Peyer's patch (tissue), 4 donors: ENCODE data around the gene RETREG2. TPM values are rescaled to one million over a fixed set of nuclear protein-coding genes. Genes with fewer than 3 reads are reported as not detected.
A peak's percentile ranks its signal among the peaks of the same experiment; 100 is the strongest.

Experiments used
- DNase-seq, 3 donors: peaks; one replicate each; pipeline ENCODE4 v3.0.0-alpha.2; 2017 to 2019
- H3K27ac ChIP-seq, 4 donors: fragments of 200-600 bp; sonication (generic); one replicate each; pipeline ENCODE4 v1.5.1; 2016 to 2019
- H3K27me3 ChIP-seq, 2 donors: fragments of 200-600 bp; sonication (generic); one replicate each; pipeline ENCODE4 v1.5.1; 2019
- H3K36me3 ChIP-seq, 3 donors: fragments of 200-600 bp; sonication (generic); one replicate each; pipeline ENCODE4 v1.5.1; 2016 to 2019
- H3K4me1 ChIP-seq, 4 donors: fragments of 200-600 bp; sonication (generic); one replicate each; pipeline ENCODE4 v1.5.1; 2016 to 2019
- H3K4me3 ChIP-seq, 4 donors: fragments of 200-600 bp; sonication (generic); 1 replicate in 3 of 4; 2 replicates in 1 of 4; pipeline ENCODE4 v1.5.1; 2016 to 2019; ENCODE audit warnings: mild to moderate bottlenecking in 1 of 4
- H3K9me3 ChIP-seq, 4 donors: fragments of 200-600 bp; sonication (generic); one replicate each; pipeline ENCODE4 v1.5.1; 2016 to 2019; ENCODE audit warnings: mild to moderate bottlenecking in 1 of 4
- POLR2A ChIP-seq, 2 donors: fragments of 450-650 bp; IDR thresholded peaks; one replicate each; pipeline ENCODE4 v1.5.1; 2017; ENCODE audit warnings: antibody characterized with exemption in 2 of 2, mild to moderate bottlenecking in 2 of 2, moderate library complexity in 2 of 2
- total RNA-seq, 4 donors: library from RNA; depleted of rRNA; stranded (reverse); fragments of >200 nt; gene quantifications; one replicate each; pipeline ENCODE4 v1.1.0, GENCODE V29; 2016
- TF ChIP-seq, protein P1 (sequence below), 6 experiments: fragments of 450-650 bp in 4 of 6; fragments of 200-600 bp in 2 of 6; sonication (generic) in 1 of 6; IDR thresholded peaks; one replicate each; pipeline ENCODE4 v1.5.1; 2017 to 2019; ENCODE audit warnings: antibody characterized with exemption in 6 of 6, mild to moderate bottlenecking in 3 of 6, moderate library complexity in 1 of 6

Gene RETREG2
- total RNA-seq, 4 donors from 2014 or later, result 44.6 to 80.3 (median 76.2) TPM

- H3K27ac ChIP-seq, result peak overlapping the region; percentile 88 to 97 (median 94)
- no peaks in the 10 kb centered on the region for H3K27me3 ChIP-seq
- DNase-seq, result no peak
- peaks cover 0 to 50% (median 0%) of the 10 kb centered on the region in 3 donors for H3K36me3 ChIP-seq
- no peaks in the 10 kb centered on the region for H3K9me3 ChIP-seq
- no peak for TF ChIP-seq POLR2A (IDR thresholded peaks at IDR 0.05)
- TF ChIP-seq, protein P1, sequence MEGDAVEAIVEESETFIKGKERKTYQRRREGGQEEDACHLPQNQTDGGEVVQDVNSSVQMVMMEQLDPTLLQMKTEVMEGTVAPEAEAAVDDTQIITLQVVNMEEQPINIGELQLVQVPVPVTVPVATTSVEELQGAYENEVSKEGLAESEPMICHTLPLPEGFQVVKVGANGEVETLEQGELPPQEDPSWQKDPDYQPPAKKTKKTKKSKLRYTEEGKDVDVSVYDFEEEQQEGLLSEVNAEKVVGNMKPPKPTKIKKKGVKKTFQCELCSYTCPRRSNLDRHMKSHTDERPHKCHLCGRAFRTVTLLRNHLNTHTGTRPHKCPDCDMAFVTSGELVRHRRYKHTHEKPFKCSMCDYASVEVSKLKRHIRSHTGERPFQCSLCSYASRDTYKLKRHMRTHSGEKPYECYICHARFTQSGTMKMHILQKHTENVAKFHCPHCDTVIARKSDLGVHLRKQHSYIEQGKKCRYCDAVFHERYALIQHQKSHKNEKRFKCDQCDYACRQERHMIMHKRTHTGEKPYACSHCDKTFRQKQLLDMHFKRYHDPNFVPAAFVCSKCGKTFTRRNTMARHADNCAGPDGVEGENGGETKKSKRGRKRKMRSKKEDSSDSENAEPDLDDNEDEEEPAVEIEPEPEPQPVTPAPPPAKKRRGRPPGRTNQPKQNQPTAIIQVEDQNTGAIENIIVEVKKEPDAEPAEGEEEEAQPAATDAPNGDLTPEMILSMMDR (IDR thresholded peaks at IDR 0.05), result no peak
- peaks cover 0 to 26% (median 18%) of the 10 kb centered on the region in 4 donors for H3K4me1 ChIP-seq
- H3K4me3 ChIP-seq, result peak overlapping the region; percentile 77 to 85 (median 82)
Measured at GRCh38 chr2:219228911-219229304, 50.8 kb downstream of the RETREG2 start.

GRCh38 chr2:219229305-219230058 lies 51.4 kb downstream of the RETREG2 start, which contains the start of the genes ANKZF1 and ATG9A:
Gene ANKZF1 (plus strand): TSS chr2:219229806. CDS start chr2:219230258, 452 bp downstream.
Gene ATG9A (minus strand): TSS chr2:219229636. CDS start chr2:219228024, 1,612 bp downstream.
- Histone ChIP-seq H3K27me3 (no peaks in the 10 kb centered on the region), H3K9me3 (no peaks in the 10 kb centered on the region), H3K4me3 (peak within 1 kb of the TSS; percentile 77 to 85 (median 82)), H3K36me3 (peaks cover 0 to 50% (median 0%) of the 10 kb centered on the region in 3 donors), H3K27ac (peak within 1 kb of the TSS; percentile 88 to 97 (median 94)), H3K4me1 (peaks cover 0 to 26% (median 18%) of the 10 kb centered on the region in 4 donors)
- TF ChIP-seq, protein P1 (IDR thresholded peaks at IDR 0.05), result peak in 3 of 6 experiments; percentile 8 to 16 (median 16)
- TF ChIP-seq POLR2A (IDR thresholded peaks at IDR 0.05), result peak; percentile 82 to 91
- peak; percentile 98 to 100 (median 99) for DNase-seq

DNA sequence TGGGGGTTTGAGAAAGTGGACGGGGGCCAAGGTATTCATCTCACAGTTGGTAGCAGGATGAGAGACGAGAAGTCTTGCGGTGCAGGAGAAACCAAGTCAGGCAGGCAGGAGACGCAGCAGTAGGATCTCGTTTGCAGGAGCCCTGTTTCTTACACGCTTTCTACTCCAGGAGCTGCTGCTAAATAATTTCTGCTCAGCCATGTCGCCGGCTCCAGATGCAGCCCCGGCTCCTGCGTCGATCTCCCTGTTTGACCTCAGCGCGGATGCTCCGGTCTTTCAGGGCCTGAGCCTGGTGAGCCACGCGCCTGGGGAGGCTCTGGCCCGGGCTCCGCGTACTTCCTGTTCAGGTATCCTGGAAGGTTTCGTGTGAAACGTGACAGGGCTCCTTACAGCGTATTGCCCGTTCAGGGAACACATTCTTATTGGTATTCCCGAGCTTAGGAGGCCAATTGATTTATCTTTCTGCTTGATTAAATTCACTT lies 52.0 kb downstream of the RETREG2 start:
- Histone ChIP-seq H3K27ac (peak overlapping the region; percentile 88 to 97 (median 94)), H3K4me3 (peak overlapping the region; percentile 77 to 85 (median 82)), H3K4me1 (peaks cover 0 to 26% (median 18%) of the 10 kb centered on the region in 4 donors), H3K36me3 (peaks cover 0 to 50% (median 0%) of the 10 kb centered on the region in 3 donors), H3K27me3 (no peaks in the 10 kb centered on the region), H3K9me3 (no peaks in the 10 kb centered on the region)
- DNase-seq, result peak; percentile 73 to 81 (median 74)
- TF ChIP-seq, protein P1 (IDR thresholded peaks at IDR 0.05), result no peak
- no peak for TF ChIP-seq POLR2A (IDR thresholded peaks at IDR 0.05)

GRCh38 chr2:219234331-219234730 lies 56.3 kb downstream of the RETREG2 start:
- H3K36me3 ChIP-seq, result peaks cover 0 to 75% (median 0%) of the 10 kb centered on the region in 3 donors
- no peaks in the 10 kb centered on the region for H3K9me3 ChIP-seq
- no peaks in the 10 kb centered on the region for H3K27me3 ChIP-seq
- no peak overlapping the region for H3K4me3 ChIP-seq
- H3K27ac ChIP-seq, result no peak overlapping the region
- H3K4me1 ChIP-seq, result peaks cover 0 to 11% (median 5%) of the 10 kb centered on the region in 4 donors
- TF ChIP-seq, protein P1 (IDR thresholded peaks at IDR 0.05), result no peak
- TF ChIP-seq POLR2A (IDR thresholded peaks at IDR 0.05), result no peak
- no peak for DNase-seq

Other genes starting within 250 kb of the RETREG2 start
- gene CDK5R2, start 218.6 kb upstream of the RETREG2 start, total RNA-seq, result 1 to 10 TPM in 1 of 4 donors, under 1 TPM in 2, not detected in 1; 0.54 to 1.1 (median 0.95) TPM
- 1 to 10 TPM in 3 of 4 donors, not detected in 1; 3.2 to 6.7 (median 5.1) TPM for gene FEV, start 193.1 kb upstream of the RETREG2 start, total RNA-seq
- 10 to 100 TPM in 1 of 4 donors, 1 to 10 TPM in 2, not detected in 1; 2.4 to 14.2 (median 9.4) TPM for gene CRYBA2, start 184.9 kb upstream of the RETREG2 start, total RNA-seq
- gene CFAP65, start 136.8 kb upstream of the RETREG2 start, total RNA-seq, result 1 to 10 TPM in 2 of 4 donors, not detected in 2; 1.5 to 3.6 TPM
- 100 to 1,000 TPM in 1 of 4 donors, 10 to 100 TPM in 3; 14.0 to 124 (median 71.1) TPM for gene IHH, start 117.4 kb upstream of the RETREG2 start, total RNA-seq
- gene NHEJ1, start 17.5 kb upstream of the RETREG2 start, total RNA-seq, result 10 to 100 TPM; 28.1 to 91.6 (median 67.2) TPM
- gene SLC23A3, start 8.2 kb upstream of the RETREG2 start, total RNA-seq, result 100 to 1,000 TPM in 1 of 4 donors, 10 to 100 TPM in 2, 1 to 10 TPM in 1; 5.0 to 111 (median 62.8) TPM
- gene CNPPD1, start 1.4 kb upstream of the RETREG2 start, total RNA-seq, result 10 to 100 TPM; 14.0 to 94.0 (median 77.4) TPM
- gene ZFAND2B, start 28.5 kb downstream of the RETREG2 start, total RNA-seq, result 100 to 1,000 TPM in 3 of 4 donors, 10 to 100 TPM in 1; 43.7 to 129 (median 112) TPM
- gene ABCB6, start 40.7 kb downstream of the RETREG2 start, total RNA-seq, result 10 to 100 TPM; 18.0 to 42.1 (median 33.3) TPM
- gene ATG9A, start 51.4 kb downstream of the RETREG2 start, total RNA-seq, result 100 to 1,000 TPM in 1 of 4 donors, 10 to 100 TPM in 3; 23.1 to 107 (median 96.0) TPM
- 100 to 1,000 TPM in 3 of 4 donors, 10 to 100 TPM in 1; 79.9 to 338 (median 164) TPM for gene ANKZF1, start 51.5 kb downstream of the RETREG2 start, total RNA-seq
- 1 to 10 TPM in 3 of 4 donors, not detected in 1; 2.7 to 9.5 (median 7.0) TPM for gene GLB1L, start 67.2 kb downstream of the RETREG2 start, total RNA-seq
- gene STK16, start 67.2 kb downstream of the RETREG2 start, total RNA-seq, result 10 to 100 TPM; 19.4 to 27.1 (median 24.3) TPM
- gene TUBA4B, start 75.0 kb downstream of the RETREG2 start, total RNA-seq, result not detected
- 100 to 1,000 TPM in 3 of 4 donors, 10 to 100 TPM in 1; 49.5 to 137 (median 129) TPM for gene TUBA4A, start 75.6 kb downstream of the RETREG2 start, total RNA-seq
- gene DNAJB2, start 101.1 kb downstream of the RETREG2 start, total RNA-seq, result 10 to 100 TPM; 34.7 to 69.4 (median 58.3) TPM
- gene PTPRN, start 131.1 kb downstream of the RETREG2 start, total RNA-seq, result 1 to 10 TPM in 2 of 4 donors, under 1 TPM in 1, not detected in 1; 0.88 to 4.9 (median 2.3) TPM
- not detected for gene RESP18, start 154.5 kb downstream of the RETREG2 start, total RNA-seq
- 100 to 1,000 TPM in 3 of 4 donors, 10 to 100 TPM in 1; 90.8 to 180 (median 177) TPM for gene DNPEP, start 209.6 kb downstream of the RETREG2 start, total RNA-seq
- gene DES, start 240.1 kb downstream of the RETREG2 start, total RNA-seq, result 100 to 1,000 TPM in 2 of 4 donors, 10 to 100 TPM in 2; 82.0 to 574 (median 112) TPM